Activated CD8-positive, alpha-beta memory T cell treated with anti-CD3 and anti-CD28 coated beads for 48 hours (primary cell): ENCODE measurements around the gene PDXK.

Experiments used
- DNase-seq, 3 experiments: peaks; one replicate each; pipeline ENCODE4 v3.0.0-alpha.2; 2020; ENCODE audit warnings: low read depth in 2 of 3, low spot score in 2 of 3

Gene PDXK

DNA sequence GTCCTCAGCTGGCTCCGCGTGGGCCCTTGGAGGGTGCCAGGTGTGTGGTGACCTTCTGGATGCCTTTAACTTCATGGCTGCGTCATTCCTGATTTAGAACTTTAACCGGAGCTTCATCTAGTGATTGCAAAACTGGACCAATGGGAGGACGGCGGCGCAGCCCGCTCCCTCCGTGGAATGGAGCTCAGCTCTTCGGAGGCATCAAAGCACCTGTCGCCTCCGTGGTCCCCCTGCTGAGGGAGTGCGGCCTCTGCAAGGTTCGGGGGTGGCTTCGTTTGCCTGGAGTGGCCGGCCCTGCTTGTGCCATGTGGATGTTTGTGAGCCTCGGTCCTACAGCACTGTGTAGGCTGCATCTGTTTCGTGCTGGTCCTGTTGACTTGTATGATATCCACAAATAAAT, 43.0 kb downstream of the PDXK start:
- DNase-seq = no peak

DNA sequence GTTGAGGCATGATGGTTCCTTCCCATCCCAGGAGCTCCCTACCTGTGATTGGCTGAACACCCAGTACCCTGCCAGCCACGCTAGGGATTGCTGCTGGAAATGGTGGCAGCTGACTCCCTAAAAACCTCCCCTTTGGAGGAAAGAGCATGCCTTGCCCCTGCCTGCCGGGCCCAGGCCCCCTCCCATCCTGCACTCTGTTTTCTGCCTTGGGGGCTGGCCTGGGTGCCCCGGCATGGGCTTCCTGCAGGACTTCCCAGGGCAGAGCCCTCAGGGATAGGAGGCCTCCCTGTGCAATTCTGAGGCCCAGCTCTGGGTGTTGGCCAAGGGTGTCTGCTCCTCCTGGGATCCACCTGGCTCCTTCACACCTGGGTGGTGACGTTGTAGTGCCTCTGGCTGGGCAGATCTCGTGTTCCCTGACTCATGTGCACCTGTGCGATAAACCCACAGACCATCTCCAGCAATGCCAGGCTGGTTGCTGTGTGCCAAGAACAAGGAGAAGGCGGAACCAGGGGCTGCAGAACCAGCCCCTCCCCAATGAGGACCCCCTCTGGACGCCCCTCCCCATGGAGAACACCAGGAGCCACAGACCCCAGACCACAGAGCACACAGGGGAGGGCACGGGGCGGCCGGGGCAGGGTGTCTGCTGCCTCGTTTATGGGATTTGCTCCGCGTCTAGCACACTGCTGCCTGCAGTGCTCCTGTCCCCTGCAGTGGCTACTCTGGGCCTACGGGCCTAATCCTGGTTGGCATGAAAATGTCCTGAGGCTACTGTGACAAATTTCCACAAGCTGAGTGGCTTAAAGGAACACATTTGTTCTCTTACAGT, 43.6 kb downstream of the PDXK start:
- no peak for DNase-seq

DNA sequence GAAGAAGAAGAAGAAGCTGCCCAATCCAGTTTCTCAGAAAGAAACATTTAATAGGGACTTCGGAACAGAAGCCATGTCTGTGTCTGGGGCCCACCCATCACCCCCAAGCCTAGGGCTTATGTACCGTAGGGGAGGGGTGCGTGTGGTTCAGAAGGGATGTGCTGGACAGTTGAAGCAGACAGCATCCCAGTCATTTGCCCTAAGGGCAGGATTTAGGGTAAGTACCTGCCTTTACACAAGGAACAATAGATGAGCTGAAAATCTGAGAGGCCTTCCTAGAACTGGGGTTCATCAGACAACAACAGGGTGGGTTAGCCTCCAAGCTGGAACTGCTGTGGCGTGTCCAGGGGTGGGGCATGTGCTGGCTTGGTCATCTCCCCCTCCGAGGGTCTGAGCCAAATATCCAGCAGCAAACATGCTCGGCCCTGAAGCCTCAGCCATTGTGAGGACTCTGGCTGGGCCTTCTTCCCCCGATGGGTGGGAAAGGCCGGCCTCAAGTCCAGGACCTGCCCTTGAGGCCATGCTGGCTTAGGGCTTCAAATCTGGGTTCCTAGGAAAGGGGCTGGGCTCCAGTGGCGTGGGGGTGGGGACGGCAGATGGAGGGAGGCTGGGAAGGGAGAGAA, 45.1 kb downstream of the PDXK start:
- no peak for DNase-seq

DNA sequence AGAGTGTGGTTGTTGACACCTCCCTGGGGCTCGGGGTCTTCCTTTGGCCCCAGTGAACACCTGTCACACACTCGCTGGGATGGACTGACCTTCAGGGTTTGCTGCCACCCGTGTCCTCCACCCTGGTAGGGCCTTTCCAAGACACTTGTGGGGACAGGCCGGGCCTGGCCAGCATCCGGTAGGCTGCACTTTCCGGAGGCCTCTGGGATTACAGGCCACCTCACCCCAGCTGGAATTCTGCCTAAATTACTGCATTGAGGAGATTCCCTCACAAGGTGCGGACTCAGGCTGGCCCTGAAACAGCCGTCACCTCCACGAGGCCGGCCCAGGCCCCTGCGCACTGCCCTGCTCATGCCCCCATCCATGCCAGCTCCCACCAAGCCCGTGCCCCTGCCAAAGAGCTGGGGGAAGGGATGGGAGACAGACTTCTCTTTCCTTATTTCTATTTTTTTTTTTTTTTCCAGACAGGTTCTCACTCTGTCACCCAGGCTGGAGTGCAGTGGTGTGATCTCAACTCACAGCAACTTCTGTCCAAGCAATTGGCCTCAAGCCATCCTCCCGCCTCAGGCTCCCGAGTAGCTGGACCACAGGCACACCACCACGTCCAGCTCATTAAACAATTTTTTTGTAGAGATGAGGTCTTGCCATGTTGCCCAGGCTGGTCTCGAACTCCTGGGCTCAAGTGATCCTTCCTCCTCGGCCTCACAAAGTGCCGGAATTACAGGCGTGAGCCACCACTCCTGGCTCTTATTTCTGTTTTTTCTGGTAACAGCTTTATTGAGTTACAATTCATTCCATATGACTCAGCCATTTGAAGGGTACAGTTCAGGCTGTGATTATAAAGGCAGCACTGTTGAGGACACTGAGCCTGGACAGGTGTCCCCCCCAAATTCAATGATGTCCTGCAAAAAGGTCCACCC, 45.9 kb downstream of the PDXK start:
- no peak for DNase-seq

DNA sequence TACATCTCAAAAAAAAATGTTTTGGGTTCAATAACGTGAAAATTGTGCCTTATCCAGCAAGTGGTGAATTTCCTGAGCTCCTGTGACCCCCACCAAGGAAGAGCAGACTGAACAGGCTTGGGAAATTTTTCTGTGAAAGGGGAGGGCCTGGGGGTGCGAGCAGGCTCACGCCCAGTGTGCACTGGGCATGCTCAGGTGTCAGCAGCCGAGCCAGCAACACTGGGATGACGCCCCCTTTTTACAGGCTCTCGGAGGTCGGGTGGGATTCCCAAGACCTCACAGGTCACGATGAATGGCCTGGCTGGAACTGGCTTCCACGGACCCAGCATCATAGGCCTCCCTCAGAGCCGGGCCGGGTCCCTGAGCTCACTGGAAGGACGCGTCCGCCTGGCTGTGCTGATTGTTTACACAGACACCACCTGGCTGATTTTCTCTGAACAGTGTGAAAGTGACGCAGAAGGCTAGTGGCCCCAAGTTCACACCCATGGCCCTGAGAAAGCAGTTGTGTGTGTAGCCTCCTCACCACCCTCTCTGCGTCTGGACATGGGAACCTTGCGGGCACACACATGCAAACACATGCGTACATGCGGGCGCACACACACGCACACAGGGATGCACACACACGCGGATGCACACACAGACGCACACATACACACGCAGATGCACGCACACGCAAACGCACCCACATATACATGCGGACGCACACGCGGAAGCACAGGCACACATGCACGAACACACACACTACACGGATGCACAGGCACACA, 48.0 kb downstream of the PDXK start:
- no peak for DNase-seq

DNA sequence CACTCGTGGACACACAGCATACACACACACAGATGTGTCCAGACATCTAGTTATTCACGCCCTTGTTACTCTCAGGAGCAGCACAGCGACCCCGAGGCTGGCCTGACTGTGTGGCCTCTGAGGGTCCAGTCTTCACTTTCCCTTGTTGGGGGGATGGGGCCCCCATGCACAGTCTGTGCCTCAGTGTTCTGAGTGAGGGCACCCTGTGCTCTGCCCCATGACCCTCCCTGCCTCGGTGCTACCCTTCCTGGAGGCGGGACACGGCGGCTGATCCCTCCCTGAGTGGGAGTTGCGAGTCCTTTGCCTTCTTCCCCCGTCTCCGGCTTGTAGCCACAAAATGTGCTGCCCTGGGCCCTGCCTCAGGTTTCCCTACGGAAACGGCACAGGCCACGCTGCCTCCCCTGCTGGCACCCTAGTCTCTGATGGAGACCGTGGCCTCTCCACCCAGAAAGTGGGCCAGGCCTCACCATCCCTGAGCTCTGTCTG, 48.6 kb downstream of the PDXK start:
- no peak for DNase-seq

DNA sequence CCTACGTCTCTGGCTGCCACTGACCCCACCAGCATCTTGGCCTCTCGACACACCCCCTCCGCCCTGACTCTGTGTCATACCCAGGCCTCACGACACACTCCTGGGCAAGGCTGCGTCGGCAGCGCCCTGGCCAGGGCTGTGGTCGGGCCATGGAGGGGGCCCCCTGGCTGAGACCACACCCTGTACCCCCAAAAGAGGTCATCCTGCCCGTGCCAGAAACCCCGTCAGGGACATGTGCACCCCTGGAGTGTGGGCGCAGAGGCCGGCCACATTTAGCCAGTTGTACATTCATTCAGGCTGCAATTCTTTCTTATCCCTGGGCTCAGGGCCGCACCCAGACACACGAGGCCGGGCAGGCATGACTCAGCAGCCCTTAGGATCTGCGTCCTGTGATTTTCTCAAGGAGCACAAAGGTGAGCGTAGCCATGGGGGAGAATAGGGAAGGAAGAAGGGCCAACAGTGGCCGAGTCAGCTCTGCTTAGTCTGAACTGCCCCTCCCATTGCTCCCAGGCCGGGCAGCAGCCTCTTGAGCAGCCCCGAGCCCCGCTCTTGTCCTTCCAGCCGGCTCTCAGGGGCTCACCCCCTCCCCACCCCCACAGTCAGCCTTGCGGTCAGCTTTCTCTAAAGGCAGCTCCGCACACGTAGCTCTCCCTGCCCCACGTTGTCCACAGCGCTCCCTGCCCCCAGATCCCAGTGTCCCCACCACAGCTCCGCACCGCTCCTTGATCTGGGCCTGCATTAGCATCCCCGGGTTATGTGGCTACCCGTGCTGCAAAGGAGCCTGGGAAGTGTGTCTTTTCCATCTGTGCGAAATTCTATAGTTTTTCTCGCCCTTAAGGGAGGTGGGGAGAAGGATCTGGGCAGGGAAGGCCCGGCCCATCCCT, 49.3 kb downstream of the PDXK start:
- DNase-seq = no peak

DNA sequence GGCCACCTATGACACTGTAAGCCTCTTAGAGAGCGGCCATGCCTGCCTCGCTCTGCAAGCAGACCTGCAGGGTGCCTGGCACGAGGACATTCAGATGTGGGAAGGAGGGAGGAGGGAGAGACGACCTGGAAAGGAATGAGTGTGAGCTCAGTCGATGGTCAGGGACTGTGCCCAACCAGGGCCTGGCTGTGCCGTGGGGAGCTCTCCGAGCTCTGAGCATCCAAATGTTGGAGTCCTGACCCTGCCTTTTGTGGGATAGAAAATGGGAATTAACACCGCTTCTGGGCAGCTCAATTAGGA, 49.9 kb downstream of the PDXK start:
- no peak for DNase-seq

DNA sequence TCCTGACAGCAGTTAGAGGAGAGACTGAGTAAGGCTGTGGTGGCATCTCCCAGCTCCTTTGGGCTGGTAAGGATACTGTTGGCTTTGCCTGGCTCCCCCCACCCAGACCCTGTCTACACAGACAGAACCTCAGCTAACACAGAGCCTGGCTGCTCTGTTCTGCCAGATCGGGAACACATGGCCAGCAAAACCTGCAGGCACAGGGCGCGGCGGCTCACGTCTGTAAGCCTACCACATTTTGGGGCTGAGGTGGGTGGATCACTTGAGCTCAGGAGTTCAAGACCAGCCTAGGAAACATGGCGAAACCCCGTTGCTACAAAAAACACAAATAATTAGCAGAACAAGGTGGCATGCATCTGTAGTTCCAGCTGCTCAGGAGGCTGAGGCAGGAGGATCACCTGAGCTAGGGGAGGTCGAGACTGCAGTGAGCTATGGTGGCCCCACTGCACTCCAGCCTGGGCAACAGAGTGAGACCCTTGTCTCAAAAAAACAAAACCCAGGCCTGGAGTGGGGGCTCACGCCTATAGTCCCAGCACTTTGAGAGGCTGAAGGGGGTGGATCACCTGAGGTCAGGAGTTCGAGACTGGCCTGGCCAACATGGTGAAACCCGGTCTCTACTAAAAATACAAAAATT, 50.5 kb downstream of the PDXK start:
- DNase-seq = no peak

DNA sequence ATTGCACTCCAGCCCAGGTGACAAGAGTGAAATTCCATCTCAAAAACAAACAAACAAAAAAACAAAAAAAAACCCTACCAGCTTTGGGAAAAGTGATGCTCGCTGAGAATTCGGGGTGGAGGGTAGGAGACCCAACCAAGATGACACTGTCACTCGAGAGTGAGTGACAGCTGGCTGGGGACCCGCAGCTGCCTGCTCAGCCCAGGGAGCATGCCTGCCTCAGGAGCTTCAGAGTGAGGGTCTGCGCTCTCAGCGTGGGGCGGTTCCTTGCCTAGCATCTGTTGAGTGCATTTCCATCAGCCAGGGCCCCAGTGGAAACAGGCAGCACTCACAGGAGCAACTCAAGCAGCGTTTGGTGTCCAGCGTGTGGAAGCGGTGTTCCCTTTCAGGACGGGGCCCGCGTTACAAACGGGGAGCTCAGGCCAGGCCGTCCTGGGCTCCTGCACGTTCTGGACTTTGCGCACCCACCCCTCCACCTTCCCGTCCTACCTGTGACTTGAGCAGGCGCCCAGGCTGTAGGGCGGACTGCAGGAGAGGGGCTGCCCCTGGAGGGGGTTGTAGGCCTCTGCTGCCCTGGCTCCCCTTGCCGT, 51.2 kb downstream of the PDXK start:
- no peak for DNase-seq

DNA sequence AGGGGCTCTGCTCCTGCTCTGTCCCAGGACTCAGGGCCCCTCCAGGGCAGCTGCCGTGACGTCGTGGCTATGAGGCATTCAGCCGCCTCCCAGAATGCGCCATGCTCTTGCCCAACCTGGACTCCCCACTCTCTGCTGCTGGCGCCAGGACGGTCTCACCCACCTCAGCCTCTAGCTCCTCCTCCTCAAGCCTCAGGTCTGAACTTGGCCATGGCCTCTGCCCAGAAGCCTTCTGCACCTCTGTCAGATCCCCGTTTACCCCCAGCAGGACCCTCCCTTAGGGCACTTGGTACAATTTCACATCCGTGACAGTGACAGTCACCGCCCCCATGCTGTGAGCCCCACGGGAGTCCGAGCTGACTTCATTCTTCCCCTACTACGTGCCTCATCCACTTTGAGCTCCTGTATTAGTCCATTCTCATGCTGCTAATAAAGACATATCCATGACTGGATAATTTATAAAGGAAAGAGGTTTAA, 52.3 kb downstream of the PDXK start:
- no peak for DNase-seq

DNA sequence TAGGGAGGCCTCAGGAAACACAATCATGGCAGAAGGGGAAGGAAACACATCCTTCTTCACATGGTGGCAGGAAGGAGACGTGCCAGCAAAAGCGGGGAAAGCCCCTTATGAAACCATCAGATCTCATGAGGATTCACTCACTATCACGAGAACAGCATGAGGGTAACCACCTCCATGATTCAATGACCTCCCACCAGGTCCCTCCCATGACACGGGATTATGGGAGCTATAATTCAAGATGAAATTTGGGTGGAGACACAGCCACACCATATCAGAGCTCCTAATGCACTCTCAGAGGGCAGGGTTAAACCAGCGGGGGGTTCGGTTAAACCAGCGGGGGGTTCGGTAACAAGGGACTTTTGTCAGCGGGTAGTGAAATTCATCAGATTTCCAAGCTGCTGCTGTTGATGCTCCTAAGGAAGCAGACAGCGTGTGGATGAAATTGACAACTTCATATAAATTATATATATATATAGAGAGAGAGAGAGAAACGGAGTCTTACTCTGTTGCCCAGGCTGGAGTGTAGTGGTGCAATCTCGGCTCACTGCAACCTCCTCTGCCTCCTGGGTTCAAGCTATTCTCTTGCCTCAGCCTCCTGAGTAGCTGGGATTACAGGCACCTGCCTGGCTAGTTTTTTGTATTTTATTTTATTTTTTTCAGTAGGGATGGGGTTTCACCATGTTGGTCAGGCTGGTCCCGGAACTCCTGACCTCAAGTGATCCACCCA, 52.9 kb downstream of the PDXK start:
- DNase-seq = no peak

DNA sequence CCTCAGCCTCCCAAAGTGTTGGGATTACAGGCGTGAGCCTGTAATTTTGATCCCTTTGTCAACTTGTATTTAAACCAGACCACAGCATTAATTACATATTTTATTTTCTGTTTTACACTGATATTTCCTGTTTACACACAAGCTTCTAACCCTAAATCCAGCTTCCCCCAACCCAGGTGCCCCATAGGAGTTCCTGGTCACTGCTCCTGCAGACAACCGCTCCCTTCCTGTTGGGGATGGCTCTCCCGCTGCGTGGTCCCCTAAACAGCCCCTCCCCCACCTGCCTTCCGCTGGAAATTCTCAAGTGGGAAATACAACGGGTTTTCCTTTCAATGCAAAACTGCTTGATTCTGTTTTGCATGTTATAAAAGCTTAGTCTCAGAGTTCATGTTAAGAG, 53.5 kb downstream of the PDXK start:
- DNase-seq = no peak

DNA sequence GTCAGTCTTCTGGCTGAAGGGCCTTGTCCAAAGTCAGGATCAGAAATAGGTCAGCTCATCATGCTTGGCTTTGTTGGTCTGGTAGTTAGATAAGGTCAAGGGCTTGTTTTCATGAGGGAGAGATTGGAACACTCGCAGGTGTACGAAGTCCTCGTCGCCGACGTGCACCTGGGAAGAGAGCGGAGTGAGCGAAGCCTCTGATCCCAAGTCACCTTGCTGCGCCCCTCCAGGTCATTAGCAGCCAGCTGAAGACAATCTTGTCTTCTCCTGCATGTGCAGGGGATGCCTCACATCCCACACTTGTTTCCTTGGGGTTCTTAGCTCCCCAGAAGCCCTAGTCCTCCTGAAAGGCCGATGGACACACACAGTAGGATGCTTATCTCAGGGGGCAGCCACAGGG, 55.2 kb downstream of the PDXK start:
- DNase-seq = no peak

DNA sequence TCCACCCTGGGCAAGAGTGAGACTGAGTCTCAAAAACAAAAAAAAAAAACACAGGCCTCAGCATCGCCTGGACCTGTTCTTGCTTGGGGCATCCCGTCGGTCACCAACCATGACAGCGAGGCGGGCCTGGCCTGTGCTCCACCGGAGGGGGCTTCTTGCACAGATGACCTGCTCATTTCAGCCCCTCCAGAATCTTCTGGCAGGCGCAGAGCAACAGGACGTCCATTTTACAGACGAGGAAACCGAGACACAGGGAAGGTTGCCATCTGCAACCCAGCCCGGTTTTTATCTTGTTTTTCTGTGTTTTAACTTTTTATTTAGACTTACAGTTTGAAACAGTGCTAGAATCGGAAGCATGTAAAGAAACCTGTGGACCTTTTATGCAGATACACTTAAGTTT, 56.3 kb downstream of the PDXK start:
- no peak for DNase-seq

DNA sequence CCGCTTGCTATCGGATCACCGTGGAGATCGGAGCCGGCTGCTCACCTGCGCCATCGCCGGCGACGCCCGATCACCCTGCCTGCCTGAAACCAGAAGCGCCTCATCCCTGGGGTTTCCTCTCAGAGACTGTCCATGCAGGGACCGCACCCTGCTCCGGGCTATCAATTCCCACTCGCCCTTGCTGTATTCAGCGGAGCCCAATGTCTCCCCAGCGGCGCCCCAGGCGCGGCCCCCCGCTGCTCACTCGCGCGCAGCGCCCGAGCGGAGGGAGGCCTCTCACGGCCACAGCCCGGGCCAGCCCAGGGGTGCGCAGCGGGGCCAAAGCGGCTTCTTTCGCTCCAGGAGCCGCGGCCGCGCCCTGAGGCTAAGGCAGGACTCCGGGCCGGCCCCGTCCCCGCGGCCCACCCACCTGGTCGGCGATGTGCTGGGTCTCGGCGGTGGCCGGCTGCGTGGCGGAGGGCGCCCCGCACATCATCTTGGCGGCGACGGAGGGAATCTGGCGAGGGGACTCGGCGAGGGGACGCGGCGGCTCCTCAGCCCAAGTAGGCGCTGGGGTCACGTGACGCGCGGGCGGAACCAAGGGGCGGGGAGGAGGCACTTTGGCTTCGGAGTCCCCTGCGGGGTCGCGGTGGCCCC, 57.0 kb downstream of the PDXK start, which contains the start of gene CSTB:
Gene CSTB, minus strand, starts transcription at position 514 of the 636 bp plus-strand sequence. Its CDS starts 39 bp downstream, at position 475.
- peak; percentile 60 to 84 (median 72) for DNase-seq

DNA sequence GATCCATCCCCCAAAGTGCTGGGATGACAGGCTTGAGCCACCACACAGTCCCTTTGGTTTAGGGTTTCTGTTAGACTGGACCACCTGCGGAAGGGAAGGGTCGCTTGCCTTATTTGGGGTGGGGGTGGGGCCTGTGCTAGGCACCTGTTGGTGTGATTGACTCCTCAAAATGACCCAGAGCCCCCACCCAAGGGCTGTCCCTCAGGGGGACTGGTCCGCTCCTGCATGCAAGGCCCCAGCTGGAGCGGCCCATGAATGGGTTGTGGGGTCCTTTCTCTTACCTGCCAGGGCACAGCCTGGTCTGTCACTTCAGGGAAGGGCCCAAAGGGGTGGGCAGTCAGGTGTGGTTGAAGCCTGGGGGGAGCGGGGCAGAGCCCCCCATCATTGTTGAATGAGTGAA, 59.0 kb downstream of the PDXK start:
- no peak for DNase-seq
